ENCODE measurements around the gene ITPRID1.
"Not testable (repeated sequence)": the region's sequence is repeated elsewhere in the genome, so short reads cannot be mapped to it uniquely, and the experiment has no call there.

Gene ITPRID1

GRCh38 chr7:31513790-31514189 is at the start of gene ITPRID1:
Gene ITPRID1, plus strand, starts transcription at chr7:31514090. Its CDS starts 38,935 bp downstream, at chr7:31553025.
- no peak for DNase-seq

GRCh38 chr7:31464601-31465000 is 49.3 kb upstream of the ITPRID1 start:
- DNase-seq: peak; percentile 76

GRCh38 chr7:31465285-31465684 is 48.6 kb upstream of the ITPRID1 start:
- peak; percentile 14 for DNase-seq

- peak; percentile 37 for DNase-seq
Observed at GRCh38 chr7:31466036-31466435, 47.9 kb upstream of the ITPRID1 start.

- DNase-seq: not testable (repeated sequence)
Observed at GRCh38 chr7:31470883-31471282, 43.0 kb upstream of the ITPRID1 start.

- DNase-seq: no peak
Observed at GRCh38 chr7:31475368-31475767, 38.5 kb upstream of the ITPRID1 start.

GRCh38 chr7:31476073-31476745 is 37.7 kb upstream of the ITPRID1 start:
- peak; percentile 24 for DNase-seq

GRCh38 chr7:31476941-31477677 is 36.8 kb upstream of the ITPRID1 start:
- DNase-seq: no peak

- no peak for DNase-seq
Observed at GRCh38 chr7:31478018-31478417, 35.9 kb upstream of the ITPRID1 start.

GRCh38 chr7:31478721-31479120 is 35.2 kb upstream of the ITPRID1 start:
- no peak for DNase-seq

- DNase-seq: no peak
Observed at GRCh38 chr7:31487071-31487470, 26.8 kb upstream of the ITPRID1 start.

- peak; percentile 25 for DNase-seq
Observed at GRCh38 chr7:31487476-31487875, 26.4 kb upstream of the ITPRID1 start.

GRCh38 chr7:31488562-31489203 is 25.2 kb upstream of the ITPRID1 start:
- DNase-seq: peak; percentile 89

- DNase-seq: no peak
Observed at GRCh38 chr7:31490796-31491314, 23.0 kb upstream of the ITPRID1 start.

GRCh38 chr7:31492086-31492485 is 21.8 kb upstream of the ITPRID1 start:
- peak; percentile 56 for DNase-seq

- DNase-seq: peak; percentile 82
Observed at GRCh38 chr7:31493714-31494181, 20.1 kb upstream of the ITPRID1 start.

- peak; percentile 48 for DNase-seq
Observed at GRCh38 chr7:31494421-31494820, 19.5 kb upstream of the ITPRID1 start.

GRCh38 chr7:31495653-31496052 is 18.2 kb upstream of the ITPRID1 start:
- DNase-seq: no peak

GRCh38 chr7:31497516-31497915 is 16.4 kb upstream of the ITPRID1 start:
- DNase-seq: no peak

GRCh38 chr7:31500656-31501055 is 13.2 kb upstream of the ITPRID1 start:
- DNase-seq: no peak

- no peak for DNase-seq
Observed at GRCh38 chr7:31508823-31509222, 5.1 kb upstream of the ITPRID1 start.

GRCh38 chr7:31512166-31512565 is 1.7 kb upstream of the ITPRID1 start:
- no peak for DNase-seq

- no peak for DNase-seq
Observed at GRCh38 chr7:31516680-31517502, 3.0 kb downstream of the ITPRID1 start.
